ENCODE measurements around the gene KCTD5.

KCTD5 gene

GRCh38 chr16:2724816-2725348 is 42.6 kb downstream of the KCTD5 start:
- no peak for DNase-seq (ENCODE audit: low read depth in 2 of 2)

- DNase-seq (ENCODE audit: low read depth in 2 of 2): no peak
Measured at GRCh38 chr16:2726923-2727322, 44.6 kb downstream of the KCTD5 start.

GRCh38 chr16:2728034-2728433 is 45.7 kb downstream of the KCTD5 start:
- no peak for DNase-seq (ENCODE audit: low read depth in 2 of 2)

- DNase-seq (ENCODE audit: low read depth in 2 of 2): no peak
Measured at GRCh38 chr16:2734844-2735515, 52.7 kb downstream of the KCTD5 start.

- no peak for DNase-seq (ENCODE audit: low read depth in 2 of 2)
Measured at GRCh38 chr16:2736476-2737237, 54.3 kb downstream of the KCTD5 start.

- no peak for DNase-seq (ENCODE audit: low read depth in 2 of 2)
Measured at GRCh38 chr16:2737238-2737605, 54.9 kb downstream of the KCTD5 start.

- no peak for DNase-seq (ENCODE audit: low read depth in 2 of 2)
Measured at GRCh38 chr16:2737895-2738418, 55.6 kb downstream of the KCTD5 start.

GRCh38 chr16:2738615-2739014 is 56.3 kb downstream of the KCTD5 start:
- no peak for DNase-seq (ENCODE audit: low read depth in 2 of 2)

- no peak for DNase-seq (ENCODE audit: low read depth in 2 of 2)
Measured at GRCh38 chr16:2739625-2740430, 57.5 kb downstream of the KCTD5 start.

GRCh38 chr16:2740476-2740875 is 58.2 kb downstream of the KCTD5 start:
- DNase-seq (ENCODE audit: low read depth in 2 of 2): no peak

GRCh38 chr16:2741168-2741567 is 58.8 kb downstream of the KCTD5 start:
- DNase-seq (ENCODE audit: low read depth in 2 of 2): no peak

- DNase-seq (ENCODE audit: low read depth in 2 of 2): no peak
Measured at GRCh38 chr16:2742323-2743006, 60.1 kb downstream of the KCTD5 start.

GRCh38 chr16:2743007-2743810 is 60.9 kb downstream of the KCTD5 start:
- DNase-seq (ENCODE audit: low read depth in 2 of 2): no peak

GRCh38 chr16:2744711-2745110 is 62.4 kb downstream of the KCTD5 start:
- DNase-seq (ENCODE audit: low read depth in 2 of 2): no peak

- no peak for DNase-seq (ENCODE audit: low read depth in 2 of 2)
Measured at GRCh38 chr16:2745116-2745890, 63.0 kb downstream of the KCTD5 start.

- DNase-seq (ENCODE audit: low read depth in 2 of 2): no peak
Measured at GRCh38 chr16:2745961-2746360, 63.6 kb downstream of the KCTD5 start.

GRCh38 chr16:2748757-2749455 is 66.6 kb downstream of the KCTD5 start:
- no peak for DNase-seq (ENCODE audit: low read depth in 2 of 2)

- DNase-seq (ENCODE audit: low read depth in 2 of 2): no peak
Measured at GRCh38 chr16:2749476-2749875, 67.2 kb downstream of the KCTD5 start.

GRCh38 chr16:2749936-2750335 is 67.6 kb downstream of the KCTD5 start:
- DNase-seq (ENCODE audit: low read depth in 2 of 2): no peak

Measured in fibroblast of skin of left quadriceps (primary cell).